ENCODE results near the gene C4A.
"Not testable (repeated sequence)": the region's sequence is repeated elsewhere in the genome, so short reads cannot be mapped to it uniquely, and the experiment has no call there.

Gene C4A

GRCh38 chr6:31980998-31981397 lies 859 bp upstream of the C4A start:
- DNase-seq (ENCODE audit: low spot score), result not testable (repeated sequence)

- not testable (repeated sequence) for DNase-seq (ENCODE audit: low spot score)
These were observed 7.5 kb downstream of the C4A start for GRCh38 chr6:31989363-31989762.

GRCh38 chr6:31994421-31994820 lies 12.6 kb downstream of the C4A start:
- not testable (repeated sequence) for DNase-seq (ENCODE audit: low spot score)

- DNase-seq (ENCODE audit: low spot score), result not testable (repeated sequence)
These were observed 14.5 kb downstream of the C4A start for GRCh38 chr6:31996385-31996784.

GRCh38 chr6:32002546-32003268 lies 20.9 kb downstream of the C4A start:
- DNase-seq (ENCODE audit: low spot score), result not testable (repeated sequence)

- DNase-seq (ENCODE audit: low spot score), result not testable (repeated sequence)
These were observed 21.4 kb downstream of the C4A start for GRCh38 chr6:32003301-32003700.

- not testable (repeated sequence) for DNase-seq (ENCODE audit: low spot score)
These were observed 22.5 kb downstream of the C4A start for GRCh38 chr6:32004393-32004792.

- DNase-seq (ENCODE audit: low spot score), result not testable (repeated sequence)
These were observed 23.1 kb downstream of the C4A start for GRCh38 chr6:32004864-32005537.

GRCh38 chr6:32005538-32005880 lies 23.7 kb downstream of the C4A start:
- not testable (repeated sequence) for DNase-seq (ENCODE audit: low spot score)

- not testable (repeated sequence) for DNase-seq (ENCODE audit: low spot score)
These were observed 24.2 kb downstream of the C4A start for GRCh38 chr6:32005991-32006529.

- DNase-seq (ENCODE audit: low spot score), result not testable (repeated sequence)
These were observed 25.2 kb downstream of the C4A start for GRCh38 chr6:32007086-32007485.

GRCh38 chr6:32008037-32008436 lies 26.2 kb downstream of the C4A start:
- not testable (repeated sequence) for DNase-seq (ENCODE audit: low spot score)

- DNase-seq (ENCODE audit: low spot score), result not testable (repeated sequence)
These were observed 26.8 kb downstream of the C4A start for GRCh38 chr6:32008616-32009015.

GRCh38 chr6:32009537-32009936 lies 27.7 kb downstream of the C4A start:
- DNase-seq (ENCODE audit: low spot score), result not testable (repeated sequence)

- not testable (repeated sequence) for DNase-seq (ENCODE audit: low spot score)
These were observed 29.1 kb downstream of the C4A start for GRCh38 chr6:32010856-32011530.

- not testable (repeated sequence) for DNase-seq (ENCODE audit: low spot score)
These were observed 31.2 kb downstream of the C4A start for GRCh38 chr6:32012941-32013617.

- not testable (repeated sequence) for DNase-seq (ENCODE audit: low spot score)
These were observed 31.9 kb downstream of the C4A start for GRCh38 chr6:32013738-32014137.

GRCh38 chr6:32014547-32014946 lies 32.7 kb downstream of the C4A start, which contains the start of gene C4B:
C4B (plus strand) TSS chr6:32014795; CDS start chr6:32014846, 51 bp downstream.
- DNase-seq (ENCODE audit: low spot score), result not testable (repeated sequence)

GRCh38 chr6:32022100-32022499 lies 40.2 kb downstream of the C4A start:
- not testable (repeated sequence) for DNase-seq (ENCODE audit: low spot score)

- not testable (repeated sequence) for DNase-seq (ENCODE audit: low spot score)
These were observed 46.8 kb downstream of the C4A start for GRCh38 chr6:32028631-32029030.

GRCh38 chr6:32029553-32029952 lies 47.7 kb downstream of the C4A start:
- DNase-seq (ENCODE audit: low spot score), result not testable (repeated sequence)
